T-helper 1 cell treated with Interleukin-12 subunit alpha and Interleukin-12 subunit beta and Interleukin-4 antibody, amounts not matched to agents 30 μg/mL and 1 μg/mL, for 36 hours (primary cell): ENCODE data around the gene PLAC9.
"Not testable (repeated sequence)": the region's sequence is repeated elsewhere in the genome, so short reads cannot be mapped to it uniquely, and the experiment has no call there.

Experiments
- H3K27ac Mint-ChIP-seq: one replicate; pipeline ENCODE4 v1.8.0; 2021; ENCODE audit warnings: mild to moderate bottlenecking, mixed read lengths
- H3K27me3 Mint-ChIP-seq: one replicate; pipeline ENCODE4 v1.8.0; 2021; ENCODE audit warnings: low read depth, mixed read lengths
- H3K36me3 Mint-ChIP-seq: one replicate; pipeline ENCODE4 v1.8.0; 2021; ENCODE audit warnings: low read depth, mixed read lengths
- H3K4me1 Mint-ChIP-seq: one replicate; pipeline ENCODE4 v1.8.0; 2021; ENCODE audit warnings: low read depth, mixed read lengths
- H3K4me3 Mint-ChIP-seq: one replicate; pipeline ENCODE4 v1.8.0; 2021; ENCODE audit warnings: mild to moderate bottlenecking, moderate library complexity, mixed read lengths
- H3K9me3 Mint-ChIP-seq: one replicate; pipeline ENCODE4 v1.8.0; 2021; ENCODE audit warnings: mixed read lengths

The PLAC9 gene

DNA sequence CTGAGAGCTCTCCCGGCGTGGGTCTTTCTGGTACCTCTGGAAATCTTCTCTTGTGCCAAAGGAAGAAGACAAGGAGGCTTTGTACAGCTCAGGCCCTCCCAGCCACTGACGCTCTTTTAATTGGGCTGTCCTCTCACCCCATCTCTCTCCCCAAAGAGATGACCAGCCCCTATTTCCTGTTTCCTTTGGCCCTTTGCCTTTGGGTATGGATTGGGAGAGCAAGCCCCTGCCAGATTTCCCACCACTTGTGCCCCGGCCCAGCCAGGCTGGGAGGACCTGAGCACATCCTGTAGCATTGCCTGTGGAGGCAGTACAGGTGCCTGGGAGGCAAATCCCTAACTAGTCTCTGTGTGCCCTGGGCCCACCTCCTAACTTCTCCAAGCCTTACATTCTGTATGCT lies 5.7 kb upstream of the PLAC9 start:
- no peaks in the 10 kb centered on the region for H3K9me3 Mint-ChIP-seq
- H3K27me3 Mint-ChIP-seq = peaks cover 27% of the 10 kb centered on the region
- H3K27ac Mint-ChIP-seq = no peak overlapping the region

DNA sequence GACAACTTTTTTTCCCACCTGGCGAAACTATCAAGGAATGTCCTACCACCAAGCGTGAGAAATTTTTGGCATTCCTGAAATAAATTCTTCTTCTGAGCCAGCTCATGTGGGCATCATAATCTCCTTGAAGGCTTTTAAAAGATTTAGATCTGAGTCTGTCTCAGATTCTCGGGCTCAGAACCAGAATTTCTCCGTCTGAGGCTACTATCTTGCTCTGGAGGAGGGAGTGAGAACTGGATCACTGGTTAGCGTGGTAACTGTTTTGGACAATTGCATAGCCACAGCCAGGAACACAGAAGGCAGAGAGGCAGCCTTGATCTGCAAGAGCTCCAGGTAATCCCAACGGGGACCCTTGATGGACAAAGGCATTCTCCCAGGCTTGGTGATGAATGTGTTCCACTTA lies 1.0 kb upstream of the PLAC9 start:
- H3K36me3 Mint-ChIP-seq = no peaks in the 10 kb centered on the region
- no peak overlapping the region for H3K4me3 Mint-ChIP-seq
- H3K9me3 Mint-ChIP-seq = no peaks in the 10 kb centered on the region
- peaks cover 3% of the 10 kb centered on the region for H3K4me1 Mint-ChIP-seq
- H3K27me3 Mint-ChIP-seq = peaks cover 44% of the 10 kb centered on the region
- H3K27ac Mint-ChIP-seq = no peak overlapping the region

More for the DNA sequence above, 5.7 kb upstream of the PLAC9 start:
- Mint-ChIP-seq H3K4me3 (no peak overlapping the region), H3K4me1 (no peaks in the 10 kb centered on the region), H3K36me3 (no peaks in the 10 kb centered on the region)

DNA sequence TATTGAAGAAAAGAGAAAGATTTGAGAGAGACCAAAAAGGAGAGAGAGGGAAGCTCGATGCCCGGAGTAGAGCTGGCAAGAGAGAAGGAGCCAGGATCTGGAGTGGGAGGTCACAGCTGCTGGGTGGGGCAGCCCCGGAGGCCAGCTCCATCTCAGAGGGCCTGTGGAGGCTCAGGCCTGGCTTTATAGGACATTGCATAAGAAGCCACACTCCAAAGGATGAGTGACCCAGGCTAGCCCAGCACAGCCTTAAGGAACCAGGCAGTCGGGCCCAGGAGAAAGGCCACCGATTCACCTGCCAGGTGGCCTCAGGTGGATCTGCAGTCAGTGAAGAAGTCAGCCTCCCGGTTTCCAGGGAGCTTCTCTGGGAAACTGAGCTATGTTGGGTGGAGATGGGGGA lies 676 bp downstream of the PLAC9 start:
- Mint-ChIP-seq H3K4me3 (peak overlapping the region; percentile 3), H3K27ac (no peak overlapping the region), H3K36me3 (no peaks in the 10 kb centered on the region), H3K9me3 (no peaks in the 10 kb centered on the region), H3K4me1 (peaks cover 3% of the 10 kb centered on the region), H3K27me3 (peaks cover 41% of the 10 kb centered on the region)

DNA sequence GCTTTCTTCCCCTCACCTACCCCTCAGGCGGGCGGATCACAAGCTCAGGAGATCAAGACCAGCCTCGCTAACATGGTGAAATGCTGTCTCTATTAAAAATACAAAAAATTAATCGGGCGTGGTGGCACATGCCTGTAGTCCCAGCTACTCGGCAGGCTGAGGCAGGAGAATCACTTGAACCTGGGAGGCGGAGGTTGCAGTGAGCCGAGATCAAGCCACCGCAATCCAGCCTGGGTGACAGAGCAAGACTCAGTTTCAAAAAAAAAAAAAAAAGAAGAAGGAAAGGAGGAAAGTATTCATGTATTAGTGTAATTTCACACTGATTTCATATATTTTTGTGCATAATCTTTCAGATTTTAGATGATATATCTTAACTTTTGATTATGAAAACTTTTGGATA lies 1.2 kb downstream of the PLAC9 start:
- not testable (repeated sequence) for H3K9me3 Mint-ChIP-seq, H3K36me3 Mint-ChIP-seq, H3K4me3 Mint-ChIP-seq, H3K27ac Mint-ChIP-seq, H3K4me1 Mint-ChIP-seq
- H3K27me3 Mint-ChIP-seq = peaks cover 41% of the 10 kb centered on the region

DNA sequence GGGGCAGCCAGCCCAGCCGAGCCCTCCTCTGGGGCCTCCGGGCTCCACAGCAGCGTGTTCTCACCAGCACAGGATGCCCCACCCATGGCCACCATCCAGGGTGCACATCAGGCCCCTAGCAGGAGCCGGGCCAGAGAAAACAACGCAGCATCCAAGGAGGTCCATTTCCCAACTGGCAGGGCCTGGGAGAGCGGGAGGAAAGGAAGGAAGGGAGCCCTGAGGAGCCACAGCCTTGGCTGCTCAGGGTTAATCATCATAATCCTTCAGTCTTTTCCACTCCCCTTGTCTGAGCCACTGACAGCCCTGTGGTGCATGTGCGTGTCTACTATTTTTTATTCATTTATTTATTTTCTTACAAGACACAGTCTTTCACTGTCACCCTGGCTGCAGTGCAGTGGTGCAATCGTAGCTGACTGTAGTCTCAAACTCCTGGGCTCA lies 3.6 kb downstream of the PLAC9 start:
- Mint-ChIP-seq H3K4me1 (peaks cover 3% of the 10 kb centered on the region), H3K4me3 (no peak overlapping the region), H3K9me3 (no peaks in the 10 kb centered on the region), H3K27ac (no peak overlapping the region), H3K36me3 (no peaks in the 10 kb centered on the region), H3K27me3 (peaks cover 32% of the 10 kb centered on the region)

DNA sequence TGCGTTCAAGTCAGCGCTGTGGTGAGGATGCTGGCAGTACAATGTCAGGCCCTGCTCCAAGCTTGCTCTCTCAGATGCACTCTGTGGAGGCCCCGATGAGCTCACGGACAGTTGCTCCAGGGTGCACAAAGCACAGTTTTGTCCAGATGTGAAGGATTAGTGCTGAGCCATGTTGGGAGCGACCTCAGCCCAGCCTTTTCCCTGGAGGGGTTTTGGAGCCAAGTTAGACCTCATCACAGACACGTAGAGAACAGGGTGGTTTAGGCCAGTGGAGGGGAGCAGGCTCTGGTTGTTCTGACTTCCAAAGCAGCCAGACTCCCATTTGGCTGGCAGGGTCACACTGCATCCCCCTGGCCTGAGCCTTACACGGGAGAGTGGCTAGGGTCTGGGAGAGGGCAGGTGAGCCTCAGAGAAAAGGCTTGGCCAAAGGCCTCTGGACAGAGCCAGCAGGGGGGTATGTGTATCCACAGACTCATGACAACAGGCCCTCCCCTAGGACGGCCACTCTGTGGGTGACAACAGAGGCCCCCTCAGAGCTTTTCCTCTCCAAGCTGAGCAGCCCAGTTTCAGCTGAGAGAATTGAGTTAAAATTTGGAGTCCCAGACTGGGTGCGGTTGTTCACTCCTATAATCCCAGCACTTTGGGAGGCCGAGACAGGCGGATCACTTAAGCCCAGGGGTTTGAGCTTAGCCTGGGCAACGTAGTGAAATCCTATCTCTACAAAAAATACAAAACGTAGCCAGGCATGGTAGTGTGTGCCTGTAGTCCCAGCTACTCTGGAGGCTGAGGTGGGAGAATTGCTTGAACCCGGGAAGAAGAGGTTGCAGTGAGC lies 4.7 kb downstream of the PLAC9 start:
- H3K27ac Mint-ChIP-seq = no peak overlapping the region
- H3K36me3 Mint-ChIP-seq = no peaks in the 10 kb centered on the region
- no peak overlapping the region for H3K4me3 Mint-ChIP-seq
- H3K27me3 Mint-ChIP-seq = peaks cover 21% of the 10 kb centered on the region
- H3K4me1 Mint-ChIP-seq = peaks cover 3% of the 10 kb centered on the region
- H3K9me3 Mint-ChIP-seq = no peaks in the 10 kb centered on the region

DNA sequence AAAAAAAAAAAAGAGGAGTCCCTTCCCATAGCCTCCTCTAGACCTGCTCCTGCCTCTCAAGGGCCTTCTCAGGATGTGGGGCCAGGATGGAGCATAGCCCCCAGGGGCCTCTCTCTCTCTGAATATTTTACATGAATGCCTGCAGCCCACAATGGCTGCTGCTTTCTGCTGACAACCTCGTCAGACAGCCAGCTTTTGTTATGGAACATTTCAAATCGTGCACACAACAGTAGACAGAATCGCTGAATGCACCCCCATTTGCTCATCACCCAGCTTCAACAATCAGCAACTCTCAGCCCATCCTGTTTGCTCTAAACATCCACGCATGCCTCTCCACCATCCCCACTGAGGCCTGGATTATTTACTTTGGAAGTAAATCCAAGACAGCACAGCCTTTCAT lies 5.4 kb downstream of the PLAC9 start:
- H3K9me3 Mint-ChIP-seq = no peaks in the 10 kb centered on the region

DNA sequence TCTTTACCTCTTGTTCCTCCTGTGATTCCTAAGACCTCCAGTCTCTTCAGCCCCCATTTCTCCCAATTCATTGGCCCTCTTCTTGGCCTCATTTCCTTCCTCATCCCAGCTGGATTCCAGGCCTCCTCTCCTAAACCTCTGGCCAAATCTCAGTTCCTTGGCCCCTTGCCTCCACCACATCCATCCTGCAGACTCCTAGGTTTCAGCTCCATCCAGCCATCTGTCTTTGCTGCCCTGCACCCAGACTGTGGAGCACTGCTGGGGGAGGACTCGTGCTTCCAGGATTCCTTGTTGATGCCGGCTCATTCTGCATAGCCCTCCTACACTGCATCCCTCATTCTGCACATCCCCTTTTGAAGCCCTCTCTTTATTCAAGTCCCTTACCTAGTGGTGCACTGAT lies 6.7 kb downstream of the PLAC9 start:
- H3K36me3 Mint-ChIP-seq = no peaks in the 10 kb centered on the region
- no peak overlapping the region for H3K4me3 Mint-ChIP-seq
- H3K27ac Mint-ChIP-seq = no peak overlapping the region
- peaks cover 6% of the 10 kb centered on the region for H3K27me3 Mint-ChIP-seq
- H3K9me3 Mint-ChIP-seq = no peaks in the 10 kb centered on the region
- peaks cover 5% of the 10 kb centered on the region for H3K4me1 Mint-ChIP-seq

More for the DNA sequence above, 5.4 kb downstream of the PLAC9 start:
- H3K27me3 Mint-ChIP-seq = peaks cover 17% of the 10 kb centered on the region
- peaks cover 1% of the 10 kb centered on the region for H3K4me1 Mint-ChIP-seq
- H3K4me3 Mint-ChIP-seq = no peak overlapping the region
- H3K27ac Mint-ChIP-seq = no peak overlapping the region
- H3K36me3 Mint-ChIP-seq = no peaks in the 10 kb centered on the region

DNA sequence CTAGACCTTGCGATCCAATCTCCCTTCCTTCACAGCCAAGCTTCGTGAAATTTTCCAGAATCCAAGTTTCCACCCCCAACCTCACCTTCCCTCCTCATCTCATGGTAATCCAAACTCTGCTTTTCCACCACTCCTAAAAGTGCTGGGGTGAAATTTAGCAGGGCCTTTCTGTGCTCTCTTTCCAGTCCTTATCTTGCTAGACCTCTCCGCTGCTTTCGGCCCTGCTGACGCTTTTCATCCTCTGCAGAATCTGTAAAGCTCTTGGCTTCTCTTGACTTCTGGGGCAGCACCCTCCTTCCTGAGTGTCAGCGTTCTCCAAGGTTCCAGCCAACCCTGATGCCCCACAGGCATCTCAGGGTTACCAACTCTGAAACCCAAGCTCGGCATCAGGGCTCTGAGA lies 7.7 kb downstream of the PLAC9 start:
- Mint-ChIP-seq H3K9me3 (no peaks in the 10 kb centered on the region), H3K4me3 (no peak overlapping the region), H3K27me3 (no peaks in the 10 kb centered on the region), H3K36me3 (no peaks in the 10 kb centered on the region), H3K27ac (no peak overlapping the region), H3K4me1 (peaks cover 12% of the 10 kb centered on the region)

DNA sequence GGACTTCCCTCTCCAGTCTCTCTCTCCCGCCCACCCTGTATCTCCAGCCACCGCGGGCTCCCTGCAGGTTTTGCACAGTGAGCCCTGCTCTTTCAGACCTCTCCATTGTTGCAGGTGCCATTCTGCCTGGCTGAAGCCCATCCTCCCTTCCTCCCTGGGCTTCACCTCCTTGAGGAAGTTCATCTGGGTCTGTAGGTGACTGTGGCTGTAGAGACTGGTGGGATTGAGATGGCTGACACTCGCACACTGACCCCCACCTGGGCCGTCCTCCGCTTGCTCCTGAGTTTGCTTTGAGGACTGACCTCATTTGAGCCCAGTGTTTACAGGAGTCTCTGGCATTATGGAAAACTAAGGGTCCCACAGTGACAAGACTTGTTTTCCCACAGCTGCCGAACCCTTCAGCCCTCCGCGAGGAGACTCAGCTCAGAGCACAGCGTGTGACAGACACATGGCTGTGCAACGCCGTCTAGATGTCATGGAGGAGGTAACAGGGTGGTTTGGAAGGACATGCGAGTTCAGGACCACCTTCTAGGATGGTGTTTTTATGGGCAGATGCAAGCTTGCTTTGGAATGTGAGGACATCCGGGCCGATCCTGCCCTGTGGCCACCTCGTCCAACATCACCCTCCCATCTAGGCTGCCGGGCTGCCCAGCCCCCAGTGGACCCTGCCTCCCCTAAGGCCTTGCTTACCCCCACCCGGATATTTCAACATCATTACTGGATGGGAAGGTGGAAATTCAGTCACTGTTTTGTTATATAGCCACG lies 9.3 kb downstream of the PLAC9 start:
- Mint-ChIP-seq H3K4me3 (no peak overlapping the region), H3K9me3 (no peaks in the 10 kb centered on the region), H3K4me1 (peaks cover 18% of the 10 kb centered on the region), H3K27me3 (no peaks in the 10 kb centered on the region), H3K27ac (no peak overlapping the region), H3K36me3 (peaks cover 2% of the 10 kb centered on the region)

DNA sequence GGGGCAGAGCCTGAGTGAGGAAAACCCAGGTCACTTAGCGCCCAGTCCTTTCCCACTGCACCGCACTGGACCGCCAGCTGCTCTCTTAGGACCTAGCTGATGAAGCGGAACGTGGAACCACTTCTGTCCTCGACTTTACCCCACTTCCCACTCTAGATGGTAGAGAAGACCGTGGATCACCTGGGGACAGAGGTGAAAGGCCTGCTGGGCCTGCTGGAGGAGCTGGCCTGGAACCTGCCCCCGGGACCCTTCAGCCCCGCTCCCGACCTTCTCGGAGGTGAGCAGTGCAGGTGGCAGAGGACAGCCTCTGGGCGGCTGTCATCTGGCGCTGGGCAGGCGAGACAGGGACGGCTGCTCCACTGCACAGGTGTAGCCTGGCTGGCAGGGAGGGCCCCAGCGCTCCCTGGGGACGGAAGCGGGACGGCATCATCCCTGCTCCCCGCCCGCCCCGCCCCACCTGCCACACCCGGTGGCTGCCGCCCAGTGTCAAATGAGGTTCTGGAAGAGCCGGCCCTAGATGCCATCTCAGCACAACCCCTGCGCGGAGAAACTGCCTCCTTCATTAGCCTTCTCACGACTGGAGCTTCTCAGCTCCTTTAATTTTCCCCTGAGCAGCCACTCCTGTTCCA lies 11.7 kb downstream of the PLAC9 start:
- Mint-ChIP-seq H3K27ac (peak overlapping the region; percentile 63), H3K27me3 (no peaks in the 10 kb centered on the region), H3K4me3 (peak overlapping the region; percentile 74), H3K9me3 (no peaks in the 10 kb centered on the region), H3K4me1 (peaks cover 18% of the 10 kb centered on the region), H3K36me3 (peaks cover 11% of the 10 kb centered on the region)

DNA sequence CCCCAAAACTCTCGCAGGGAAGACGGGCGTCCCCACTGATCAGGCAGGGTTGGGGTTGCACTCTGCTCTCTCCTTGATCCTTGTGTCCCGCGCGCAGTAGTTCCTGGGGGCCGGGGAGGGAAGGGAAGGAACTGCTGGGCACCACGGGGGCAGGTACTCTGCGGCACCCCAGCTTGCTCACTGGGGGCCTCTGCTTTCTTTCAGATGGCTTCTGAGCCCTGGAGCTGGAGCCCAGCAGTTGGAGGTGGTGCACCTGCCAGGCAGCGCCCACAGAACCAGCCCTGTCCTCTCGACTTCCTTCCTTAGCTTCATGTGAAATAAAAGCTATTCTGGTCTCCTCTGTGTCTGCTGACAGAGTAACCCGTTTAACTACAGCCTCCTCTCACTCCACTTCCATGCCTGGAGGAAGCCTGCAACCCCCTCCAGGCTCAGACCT lies 12.2 kb downstream of the PLAC9 start:
- Mint-ChIP-seq H3K4me3 (peak overlapping the region; percentile 74), H3K27me3 (no peaks in the 10 kb centered on the region), H3K27ac (peak overlapping the region; percentile 63), H3K4me1 (peaks cover 18% of the 10 kb centered on the region), H3K36me3 (peaks cover 16% of the 10 kb centered on the region), H3K9me3 (no peaks in the 10 kb centered on the region)

DNA sequence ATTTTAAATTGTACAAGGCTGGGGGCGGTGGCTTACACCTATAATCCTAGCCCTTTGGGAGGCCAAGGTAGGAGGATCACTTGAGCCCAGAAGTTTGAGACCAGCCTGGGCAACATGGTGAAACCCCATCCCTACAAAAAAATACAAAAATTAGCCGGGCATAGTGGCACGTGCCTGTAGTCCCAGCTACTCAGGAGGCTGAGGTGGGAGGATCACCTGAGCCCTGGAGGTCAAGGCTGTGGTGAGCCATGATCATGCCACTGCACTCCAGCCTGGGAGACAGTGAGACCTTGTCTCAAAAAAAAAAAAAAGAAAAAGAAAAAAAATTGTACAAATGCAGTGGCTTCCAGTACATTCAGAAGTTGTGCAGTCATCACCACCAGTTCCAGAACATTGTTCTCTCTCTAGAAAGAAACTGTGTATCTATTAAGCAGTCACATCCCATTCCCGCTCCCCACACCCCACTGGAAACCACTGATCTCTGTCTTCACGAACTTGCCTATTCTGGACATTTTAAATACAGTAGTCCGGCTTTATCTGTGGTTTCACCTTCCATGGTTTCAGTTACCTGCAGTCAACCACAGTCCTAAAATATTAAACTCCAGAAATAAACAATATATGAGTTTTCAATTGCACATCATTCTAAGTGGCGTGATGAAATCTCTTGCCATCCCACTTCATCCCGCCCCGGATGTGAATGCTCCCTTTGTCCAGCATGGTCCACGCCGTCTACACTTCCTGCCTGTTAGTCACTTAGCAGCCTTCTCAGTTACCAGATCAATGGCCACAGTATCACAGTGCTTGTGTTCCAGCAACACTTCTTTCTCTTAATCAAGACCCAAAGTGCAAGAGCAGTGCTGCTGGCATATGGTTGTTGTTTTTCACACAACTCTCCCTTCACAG lies 13.1 kb downstream of the PLAC9 start:
- Mint-ChIP-seq H3K36me3 (peaks cover 22% of the 10 kb centered on the region), H3K4me1 (peaks cover 18% of the 10 kb centered on the region), H3K27ac (peak overlapping the region; percentile 66)
- H3K4me3 Mint-ChIP-seq, H3K9me3 Mint-ChIP-seq, H3K27me3 Mint-ChIP-seq: not testable (repeated sequence)

DNA sequence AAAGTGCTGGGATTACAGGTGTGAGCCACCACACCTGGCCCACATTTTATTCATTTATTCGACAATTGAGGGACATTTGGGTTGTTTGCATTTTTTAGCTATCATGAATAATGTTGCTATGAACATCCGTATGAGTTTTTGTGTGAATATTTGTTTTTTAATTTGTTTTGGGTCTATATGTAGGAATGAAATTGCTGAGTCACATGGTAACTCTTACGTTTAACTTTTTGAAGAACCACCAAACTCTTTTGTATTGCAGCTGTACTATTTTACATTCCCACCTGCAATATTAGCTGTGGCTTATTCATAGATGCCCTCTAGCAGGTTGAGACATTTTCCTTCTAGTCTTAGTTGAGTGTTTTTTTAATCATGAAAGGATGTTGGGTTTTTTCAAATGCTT lies 14.4 kb downstream of the PLAC9 start:
- Mint-ChIP-seq H3K4me3 (no peak overlapping the region), H3K36me3 (peaks cover 30% of the 10 kb centered on the region), H3K27me3 (no peaks in the 10 kb centered on the region), H3K27ac (no peak overlapping the region), H3K9me3 (no peaks in the 10 kb centered on the region), H3K4me1 (peaks cover 18% of the 10 kb centered on the region)
